ENCODE measurements around the gene NR5A2.

- TF ChIP-seq ZNF274 (IDR thresholded peaks at IDR 0.05; ENCODE audit: low read depth, low read length) = no peak
- no peak for TF ChIP-seq SUZ12 (IDR thresholded peaks at IDR 0.05; ENCODE audit: extremely low read depth, insufficient read depth, insufficient read length)
Measured at GRCh38 chr1:200136384-200136783, 108.9 kb downstream of the NR5A2 start.
